Loucy (cell line): ENCODE data around the gene SPTLC1.

ENCODE experiments used
- H2AFZ ChIP-seq: fragments of 200-600 bp; sonication (generic); 2 replicates; pipeline ENCODE4 v1.6.0; 2016; ENCODE audit warnings: antibody characterized with exemption, mild to moderate bottlenecking, low read length, moderate library complexity
- H3F3A ChIP-seq: fragments of 200-600 bp; 2 replicates; pipeline ENCODE4 v1.6.0; 2016; ENCODE audit warnings: antibody characterized with exemption, low read depth, mild to moderate bottlenecking
- H3K27me3 ChIP-seq: fragments of 200-600 bp; sonication (generic); 2 replicates; pipeline ENCODE4 v1.6.1; 2014; ENCODE audit warnings: low read length, mild to moderate bottlenecking; ENCODE audit not compliant: insufficient read depth, poor library complexity, severe bottlenecking
- H3K36me3 ChIP-seq: fragments of 200-600 bp; sonication (generic); 2 replicates; pipeline ENCODE4 v1.6.1; 2016; ENCODE audit warnings: low read length; ENCODE audit not compliant: insufficient read depth
- H3K4me1 ChIP-seq: fragments of 200-600 bp; sonication (generic); 2 replicates; pipeline ENCODE4 v1.5.1; 2014; ENCODE audit warnings: low read length, mild to moderate bottlenecking; ENCODE audit not compliant: insufficient read depth, poor library complexity, severe bottlenecking
- H3K4me2 ChIP-seq: fragments of 200-600 bp; sonication (generic); 2 replicates; pipeline ENCODE4 v1.6.0; 2014; ENCODE audit warnings: antibody characterized with exemption, low read length, low read depth, mild to moderate bottlenecking; ENCODE audit not compliant: poor library complexity, severe bottlenecking
- H3K4me3 ChIP-seq: fragments of 200-600 bp; sonication (generic); 2 replicates; pipeline ENCODE4 v1.5.1; 2014; ENCODE audit warnings: low read length, mild to moderate bottlenecking, mixed read lengths; ENCODE audit not compliant: poor library complexity, severe bottlenecking
- H3K79me2 ChIP-seq: fragments of 200-600 bp; sonication (generic); 2 replicates; pipeline ENCODE4 v1.6.1; 2014; ENCODE audit warnings: low read length; ENCODE audit not compliant: insufficient read depth
- H3K9ac ChIP-seq: fragments of 200-600 bp; sonication (generic); 2 replicates; pipeline ENCODE4 v1.6.0; 2014; ENCODE audit warnings: mild to moderate bottlenecking, low read depth, low read length, moderate library complexity; ENCODE audit not compliant: poor library complexity, severe bottlenecking
- H3K9me2 ChIP-seq: fragments of 200-600 bp; sonication (generic); replicated peaks from 2 replicates; pipeline ENCODE4 v1.6.1; 2016; ENCODE audit warnings: low read depth, low read length, mixed read lengths
- H3K9me3 ChIP-seq: fragments of 200-600 bp; sonication (generic); 2 replicates; pipeline ENCODE4 v1.6.1; 2014; ENCODE audit warnings: mild to moderate bottlenecking, antibody characterized with exemption, low read length, low read depth; ENCODE audit not compliant: insufficient read depth
- H4K20me1 ChIP-seq: fragments of 200-600 bp; sonication (generic); 2 replicates; pipeline ENCODE4 v1.6.0; 2014; ENCODE audit warnings: antibody characterized with exemption, low read length, mild to moderate bottlenecking; ENCODE audit not compliant: insufficient read depth, poor library complexity, severe bottlenecking
- CTCF ChIP-seq: fragments of 200-600 bp; sonication (generic); conservative IDR thresholded peaks from 2 replicates; pipeline ENCODE4 v1.5.1; 2014; ENCODE audit warnings: mild to moderate bottlenecking, antibody characterized with exemption, low read length
- EZH2phosphoT487 ChIP-seq: fragments of 200-600 bp; IDR thresholded peaks from 2 replicates; pipeline ENCODE4 v1.6.1; 2018; ENCODE audit warnings: antibody characterized with exemption, mild to moderate bottlenecking, moderate library complexity, borderline replicate concordance

The SPTLC1 gene

GRCh38 chr9:92044936-92045335, 70.3 kb downstream of the SPTLC1 start:
- no peak overlapping the region for H3K4me2 ChIP-seq
- peaks cover 17% of the 10 kb centered on the region for H3K9me3 ChIP-seq
- no peak overlapping the region for H3K4me3 ChIP-seq
- no peak overlapping the region for H2AFZ ChIP-seq
- H3F3A ChIP-seq, result no peaks in the 10 kb centered on the region
- TF ChIP-seq CTCF (no peak), EZH2phosphoT487 (no peak)
- H3K9ac ChIP-seq, result no peak overlapping the region
- no peaks in the 10 kb centered on the region for H4K20me1 ChIP-seq
- H3K4me1 ChIP-seq, result no peaks in the 10 kb centered on the region
- H3K79me2 ChIP-seq, result no peaks in the 10 kb centered on the region
- H3K27me3 ChIP-seq, result no peaks in the 10 kb centered on the region
- peaks cover 80% of the 10 kb centered on the region for H3K36me3 ChIP-seq
- H3K9me2 ChIP-seq, result no peaks in the 10 kb centered on the region

GRCh38 chr9:92043002-92043401, 72.2 kb downstream of the SPTLC1 start:
- peaks cover 17% of the 10 kb centered on the region for H3K9me3 ChIP-seq
- H3K9ac ChIP-seq, result no peak overlapping the region
- no peaks in the 10 kb centered on the region for H3K9me2 ChIP-seq
- H2AFZ ChIP-seq, result no peak overlapping the region
- no peak overlapping the region for H3K4me3 ChIP-seq
- TF ChIP-seq CTCF (no peak), EZH2phosphoT487 (no peak)
- H3K79me2 ChIP-seq, result no peaks in the 10 kb centered on the region
- no peaks in the 10 kb centered on the region for H3F3A ChIP-seq
- peaks cover 67% of the 10 kb centered on the region for H3K36me3 ChIP-seq
- H3K27me3 ChIP-seq, result no peaks in the 10 kb centered on the region
- no peaks in the 10 kb centered on the region for H4K20me1 ChIP-seq
- H3K4me2 ChIP-seq, result no peak overlapping the region
- H3K4me1 ChIP-seq, result no peaks in the 10 kb centered on the region

DNA sequence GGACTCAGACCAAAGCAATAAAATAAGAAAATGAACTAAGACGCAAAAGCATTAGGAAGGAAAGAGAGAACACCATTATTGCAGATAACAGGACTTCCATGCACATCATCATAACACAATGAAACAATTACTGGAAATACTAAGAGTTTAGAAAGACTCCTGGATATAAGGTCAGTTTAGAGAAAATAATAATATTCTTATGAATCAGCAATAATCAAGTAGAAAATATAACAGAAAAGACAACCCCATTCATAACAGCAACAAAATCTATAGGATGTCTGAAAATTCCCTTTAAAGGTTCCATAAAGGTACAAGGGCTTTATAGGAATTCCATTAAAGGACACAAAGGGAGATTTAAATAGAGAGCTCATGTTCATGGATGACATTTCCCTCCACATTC, 73.0 kb downstream of the SPTLC1 start:
- Histone ChIP-seq H2AFZ (no peak overlapping the region), H3K9me2 (no peaks in the 10 kb centered on the region), H3K27me3 (no peaks in the 10 kb centered on the region), H4K20me1 (no peaks in the 10 kb centered on the region), H3K4me3 (no peak overlapping the region), H3K9ac (no peak overlapping the region), H3K4me1 (no peaks in the 10 kb centered on the region), H3K4me2 (no peak overlapping the region), H3K9me3 (peaks cover 17% of the 10 kb centered on the region), H3K36me3 (peaks cover 64% of the 10 kb centered on the region), H3K79me2 (no peaks in the 10 kb centered on the region), H3F3A (no peaks in the 10 kb centered on the region)
- TF ChIP-seq CTCF, result no peak
- no peak for TF ChIP-seq EZH2phosphoT487
